Tibial nerve (tissue), 4 donors: ENCODE results near the gene EDN3. TPM values are rescaled to one million over a fixed set of nuclear protein-coding genes. Genes with fewer than 3 reads are reported as not detected.

ENCODE experiments used
- DNase-seq, 2 donors: peaks; one replicate each; pipeline ENCODE4 v3.0.0-alpha.2; 2019; ENCODE audit warnings: low spot score in 2 of 2
- H3K27ac ChIP-seq, 4 donors: fragments of 200-600 bp; sonication (generic) in 3 of 4; one replicate each; pipeline ENCODE4 v1.5.1; 2017 to 2019; ENCODE audit warnings: mild to moderate bottlenecking in 1 of 4
- H3K27me3 ChIP-seq, 2 donors: fragments of 200-600 bp; sonication (generic) in 1 of 2; one replicate each; pipeline versions ENCODE4 v1.5.1 to v1.6.0; 2017 to 2019
- H3K36me3 ChIP-seq, 3 donors: fragments of 200-600 bp; sonication (generic); one replicate each; pipeline ENCODE4 v1.5.1; 2018 to 2019
- H3K4me1 ChIP-seq, 4 donors: fragments of 200-600 bp; sonication (generic) in 3 of 4; one replicate each; pipeline ENCODE4 v1.5.1; 2017 to 2019
- H3K4me3 ChIP-seq, 4 donors: fragments of 200-600 bp; sonication (generic) in 3 of 4; one replicate each; pipeline ENCODE4 v1.5.1; 2017 to 2019; ENCODE audit warnings: mild to moderate bottlenecking in 1 of 4, moderate library complexity in 1 of 4
- H3K9me3 ChIP-seq, 4 donors: fragments of 200-600 bp; sonication (generic) in 3 of 4; one replicate each; pipeline ENCODE4 v1.5.1; 2017 to 2019
- CTCF ChIP-seq, 5 experiments: fragments of 200-600 bp in 3 of 5; fragments of 450-650 bp in 2 of 5; sonication (generic) in 3 of 5; IDR thresholded peaks; one replicate each; pipeline ENCODE4 v1.5.1; 2016 to 2019; ENCODE audit warnings: antibody characterized with exemption in 5 of 5, mild to moderate bottlenecking in 3 of 5, moderate library complexity in 2 of 5
- EP300 ChIP-seq, 2 donors: sonication (generic); formaldehyde crosslinking; IDR thresholded peaks; one replicate each; pipeline ENCODE4 v1.6.1; 2017; ENCODE audit warnings: antibody characterized with exemption in 2 of 2, mild to moderate bottlenecking in 1 of 2
- POLR2A ChIP-seq, 2 donors: fragments of 450-650 bp; IDR thresholded peaks; one replicate each; pipeline ENCODE4 v1.6.1; 2017; ENCODE audit warnings: antibody characterized with exemption in 2 of 2, mild to moderate bottlenecking in 2 of 2, moderate library complexity in 2 of 2
- WGBS, 2 donors: methylation state at CpG; one replicate each; pipeline ENCODE4 v1.1.5; 2018; 5-methylcytosine and 5-hydroxymethylcytosine counted together
- total RNA-seq, 4 donors: library from RNA; depleted of rRNA; stranded (reverse); fragments of >200 nt; gene quantifications; one replicate each; pipeline ENCODE4 v1.1.0, GENCODE V29; 2016

Gene EDN3
- total RNA-seq, 4 donors from 2014 or later = 2.9 TPM; not detected in 3

GRCh38 chr20:59342023-59342957, 41.9 kb downstream of the EDN3 start:
- H3K9me3 ChIP-seq = no peaks in the 10 kb centered on the region
- H3K4me1 ChIP-seq = no peaks in the 10 kb centered on the region
- TF ChIP-seq EP300 (IDR thresholded peaks at IDR 0.05) (no peak), CTCF (IDR thresholded peaks at IDR 0.05) (no peak), POLR2A (IDR thresholded peaks at IDR 0.05) (no peak)
- 66 to 67% methylated on average over 15 to 26 of the region's 28 CpGs for WGBS, 2 donors
- DNase-seq = no peak
- no peak overlapping the region for H3K27ac ChIP-seq
- no peak overlapping the region for H3K4me3 ChIP-seq
- no peaks in the 10 kb centered on the region for H3K27me3 ChIP-seq
- no peaks in the 10 kb centered on the region for H3K36me3 ChIP-seq

GRCh38 chr20:59346061-59346460, 45.6 kb downstream of the EDN3 start:
- TF ChIP-seq POLR2A (IDR thresholded peaks at IDR 0.05) (no peak), CTCF (IDR thresholded peaks at IDR 0.05) (no peak), EP300 (IDR thresholded peaks at IDR 0.05) (no peak)
- 63 to 95% methylated on average over 2 of the region's 2 CpGs for WGBS, 2 donors

GRCh38 chr20:59349277-59349676, 48.9 kb downstream of the EDN3 start:
- WGBS, 2 donors = 94 to 98% methylated on average over 1 of the region's 1 CpG

More at GRCh38 chr20:59346061-59346460, 45.6 kb downstream of the EDN3 start:
- H3K4me1 ChIP-seq = no peaks in the 10 kb centered on the region
- no peak overlapping the region for H3K27ac ChIP-seq
- no peaks in the 10 kb centered on the region for H3K27me3 ChIP-seq
- H3K9me3 ChIP-seq = no peaks in the 10 kb centered on the region
- H3K36me3 ChIP-seq = no peaks in the 10 kb centered on the region
- H3K4me3 ChIP-seq = no peak overlapping the region
- DNase-seq = no peak

GRCh38 chr20:59350330-59351156, 50.1 kb downstream of the EDN3 start:
- WGBS, 2 donors = 68 to 75% methylated on average over 10 of the region's 10 CpGs
- H3K27me3 ChIP-seq = no peaks in the 10 kb centered on the region

More at GRCh38 chr20:59349277-59349676, 48.9 kb downstream of the EDN3 start:
- Histone ChIP-seq H3K4me3 (no peak overlapping the region), H3K4me1 (no peaks in the 10 kb centered on the region), H3K27me3 (no peaks in the 10 kb centered on the region), H3K36me3 (no peaks in the 10 kb centered on the region), H3K9me3 (no peaks in the 10 kb centered on the region), H3K27ac (no peak overlapping the region)
- no peak for DNase-seq
- no peak for TF ChIP-seq POLR2A (IDR thresholded peaks at IDR 0.05)
- no peak for TF ChIP-seq EP300 (IDR thresholded peaks at IDR 0.05)
- no peak for TF ChIP-seq CTCF (IDR thresholded peaks at IDR 0.05)

More at GRCh38 chr20:59350330-59351156, 50.1 kb downstream of the EDN3 start:
- DNase-seq = no peak
- Histone ChIP-seq H3K36me3 (no peaks in the 10 kb centered on the region), H3K4me3 (no peak overlapping the region), H3K9me3 (no peaks in the 10 kb centered on the region), H3K4me1 (no peaks in the 10 kb centered on the region), H3K27ac (no peak overlapping the region)
- no peak for TF ChIP-seq POLR2A (IDR thresholded peaks at IDR 0.05)
- no peak for TF ChIP-seq EP300 (IDR thresholded peaks at IDR 0.05)
- no peak for TF ChIP-seq CTCF (IDR thresholded peaks at IDR 0.05)
